HG03521 (cell line): ENCODE data around the gene ZNHIT6.
A peak's percentile ranks its signal among the peaks of the same experiment; 100 is the strongest.
"Not testable (repeated sequence)": the region's sequence is repeated elsewhere in the genome, so short reads cannot be mapped to it uniquely, and the experiment has no call there.

ENCODE experiments used
- ATAC-seq: cut with Tn5 transposase; IDR thresholded peaks from one replicate; pipeline ENCODE4 v1.9.1; 2021; ENCODE audit warnings: mild to moderate bottlenecking, moderate library complexity; ENCODE audit not compliant: unreplicated experiment

The ZNHIT6 gene, protein sequence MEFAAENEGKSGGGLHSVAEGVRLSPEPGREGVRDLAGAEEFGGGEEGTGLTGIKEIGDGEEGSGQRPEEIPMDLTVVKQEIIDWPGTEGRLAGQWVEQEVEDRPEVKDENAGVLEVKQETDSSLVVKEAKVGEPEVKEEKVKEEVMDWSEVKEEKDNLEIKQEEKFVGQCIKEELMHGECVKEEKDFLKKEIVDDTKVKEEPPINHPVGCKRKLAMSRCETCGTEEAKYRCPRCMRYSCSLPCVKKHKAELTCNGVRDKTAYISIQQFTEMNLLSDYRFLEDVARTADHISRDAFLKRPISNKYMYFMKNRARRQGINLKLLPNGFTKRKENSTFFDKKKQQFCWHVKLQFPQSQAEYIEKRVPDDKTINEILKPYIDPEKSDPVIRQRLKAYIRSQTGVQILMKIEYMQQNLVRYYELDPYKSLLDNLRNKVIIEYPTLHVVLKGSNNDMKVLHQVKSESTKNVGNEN

DNA sequence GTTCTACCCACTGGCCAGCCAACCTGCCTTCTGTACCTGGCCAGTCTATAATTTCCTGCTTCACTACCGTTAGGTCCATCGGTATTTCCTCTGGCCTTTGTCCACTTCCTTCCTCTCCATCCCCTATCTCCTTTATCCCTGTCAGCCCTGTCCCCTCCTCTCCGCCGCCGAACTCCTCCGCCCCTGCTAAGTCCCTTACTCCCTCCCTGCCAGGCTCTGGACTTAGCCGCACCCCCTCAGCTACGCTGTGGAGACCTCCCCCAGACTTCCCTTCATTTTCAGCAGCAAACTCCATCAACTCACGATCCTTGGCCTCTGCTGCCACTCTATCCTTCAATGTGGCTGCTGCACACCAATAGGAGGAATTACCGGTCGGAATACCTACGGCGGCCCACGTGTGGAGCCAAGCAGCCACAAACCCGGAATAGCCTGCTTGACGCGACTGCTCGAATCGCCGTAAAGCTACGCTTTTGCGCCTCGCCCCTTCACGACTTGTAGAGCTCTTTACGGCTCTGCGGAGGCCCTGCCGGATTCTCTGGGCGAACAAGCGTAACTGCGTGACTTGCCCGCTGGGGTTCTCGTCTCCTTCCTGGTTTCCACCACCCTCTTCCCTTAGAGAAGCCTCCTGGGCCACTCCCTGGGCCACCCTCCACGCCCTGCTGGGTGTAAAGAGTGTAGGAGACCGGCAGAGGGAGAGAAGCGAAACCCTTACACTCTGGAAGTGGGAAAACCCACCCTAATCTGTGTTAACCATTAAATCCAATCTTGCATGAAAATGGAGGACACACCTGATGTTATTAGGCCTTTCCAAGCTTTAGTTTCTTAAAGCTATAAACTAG lies at the start of gene ZNHIT6:
ZNHIT6 (minus strand) TSS at position 444 of the 839 bp plus-strand sequence; CDS start at position 295, 149 bp downstream.
- ATAC-seq, result peak; percentile 79

DNA sequence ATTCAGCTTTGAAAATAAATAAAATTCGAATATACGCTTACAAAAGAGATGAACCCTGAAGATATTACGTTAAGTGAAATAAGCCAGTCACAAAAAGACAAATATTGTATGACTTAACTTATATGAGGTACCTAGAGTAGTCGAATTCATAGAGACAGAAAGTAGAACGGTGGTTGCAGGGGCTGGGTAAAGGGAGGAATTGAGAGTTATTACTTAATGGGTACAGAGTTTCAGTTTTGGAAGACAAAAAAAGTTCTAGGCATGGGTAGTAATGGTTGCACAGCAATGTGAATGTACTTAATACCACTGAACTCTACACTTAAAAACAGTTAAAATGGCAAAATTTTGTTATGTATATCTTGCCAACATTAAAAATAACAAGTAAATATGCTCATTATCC lies 48.6 kb upstream of the ZNHIT6 start:
- no peak for ATAC-seq

DNA sequence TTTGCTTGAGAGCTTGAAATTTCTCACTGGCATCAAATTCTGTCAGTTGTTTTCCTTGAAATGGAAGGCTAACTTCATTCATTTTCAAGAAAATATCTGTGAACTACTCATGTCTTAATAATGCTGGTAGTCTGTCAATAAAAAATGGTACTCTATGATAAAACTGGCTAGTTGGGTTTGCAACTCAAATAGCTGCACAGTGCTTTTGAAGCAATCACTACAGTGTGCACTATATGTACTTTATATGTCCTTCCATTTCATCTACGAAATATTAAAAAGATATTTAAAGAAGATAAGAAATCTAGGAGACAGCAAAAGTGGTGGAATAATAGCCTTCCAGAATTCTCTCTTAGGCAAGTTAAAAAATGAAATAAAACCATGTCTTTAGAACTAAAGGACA lies 39.9 kb upstream of the ZNHIT6 start:
- no peak for ATAC-seq

DNA sequence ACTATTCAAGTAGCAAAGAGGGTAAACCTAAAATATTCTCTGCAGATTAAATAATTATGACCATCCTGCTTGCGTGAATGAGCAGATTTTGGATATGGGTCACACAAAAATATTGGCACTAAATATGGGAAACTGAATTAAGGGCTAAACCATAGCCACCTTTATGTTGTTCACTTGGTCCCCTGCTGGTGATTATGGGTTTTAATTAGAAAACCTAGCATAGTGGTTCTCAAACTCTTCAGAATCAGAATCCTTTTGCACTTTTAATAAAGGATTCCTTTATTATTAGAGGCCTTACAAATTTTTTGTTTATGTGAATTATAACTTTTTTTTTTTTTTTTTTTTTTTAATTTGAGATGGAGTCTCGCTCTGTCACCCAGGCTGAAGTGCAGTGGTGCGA lies 38.5 kb upstream of the ZNHIT6 start:
- no peak for ATAC-seq

DNA sequence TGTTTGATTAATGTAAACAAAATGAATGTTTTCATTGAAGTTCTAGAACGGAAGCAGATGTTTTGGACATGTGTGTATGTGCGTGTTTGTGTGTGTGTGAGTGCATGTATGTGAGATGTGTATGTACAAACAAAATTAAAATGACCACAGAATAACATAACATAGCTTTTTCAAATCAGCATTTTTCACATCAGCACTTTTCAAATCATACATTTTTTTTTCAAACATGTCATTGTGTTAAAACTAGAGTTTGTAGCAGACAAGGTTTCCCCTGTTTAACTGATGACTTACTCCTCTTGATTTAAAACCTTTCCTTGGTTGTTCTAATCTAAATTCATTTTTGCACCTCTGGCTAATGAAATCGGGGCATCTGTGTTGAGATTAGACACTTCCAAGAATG lies 35.6 kb upstream of the ZNHIT6 start:
- ATAC-seq, result no peak

DNA sequence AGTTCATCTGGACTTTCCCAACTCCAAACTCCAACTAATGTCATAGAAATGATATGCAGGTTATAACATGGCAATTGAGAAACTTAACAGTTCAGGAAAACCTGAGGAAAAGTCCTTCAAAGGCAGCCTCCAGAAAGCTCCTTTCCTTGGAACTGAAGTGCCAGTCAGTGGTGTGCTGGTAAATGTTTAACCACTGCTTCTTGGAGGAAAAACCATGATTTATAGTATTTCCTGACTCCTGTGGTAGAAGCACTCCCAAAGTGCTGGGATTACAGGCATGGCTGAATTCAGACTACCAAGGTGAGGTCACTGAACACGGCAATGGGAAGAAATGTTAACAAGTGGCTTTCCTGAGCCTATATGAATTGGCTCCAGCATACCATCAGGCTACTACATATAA lies 26.7 kb upstream of the ZNHIT6 start:
- ATAC-seq, result no peak

DNA sequence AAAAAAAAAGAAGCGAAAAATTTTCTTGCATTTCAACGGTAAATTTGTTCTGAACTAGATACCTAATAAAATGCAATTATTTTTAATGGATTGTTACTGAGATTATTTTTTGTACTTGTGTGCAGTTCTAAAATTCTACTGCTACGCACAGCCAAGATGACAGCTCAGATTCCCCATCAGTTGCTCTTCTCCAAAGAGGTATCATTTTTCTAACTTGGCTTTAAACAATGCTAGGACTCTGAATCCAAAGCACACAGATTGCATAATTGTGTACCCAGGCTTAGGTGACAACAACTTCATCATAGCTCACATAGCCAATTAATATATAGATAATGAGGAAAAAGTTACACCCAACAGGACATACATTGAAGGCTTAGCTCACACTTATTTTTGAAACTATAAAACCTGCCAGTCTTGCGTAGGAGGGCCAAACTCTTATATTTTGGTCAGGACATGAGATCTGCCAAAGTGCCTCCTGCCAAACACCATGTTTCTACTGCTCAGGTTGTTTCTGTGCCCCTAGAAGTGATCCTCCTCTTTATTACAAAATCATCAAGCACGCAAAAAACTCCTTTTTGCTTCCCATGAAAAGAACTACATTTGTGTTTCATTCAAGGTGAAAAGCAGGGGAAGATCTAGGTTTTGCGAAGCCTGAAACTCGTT lies 10.6 kb upstream of the ZNHIT6 start:
- ATAC-seq, result no peak

DNA sequence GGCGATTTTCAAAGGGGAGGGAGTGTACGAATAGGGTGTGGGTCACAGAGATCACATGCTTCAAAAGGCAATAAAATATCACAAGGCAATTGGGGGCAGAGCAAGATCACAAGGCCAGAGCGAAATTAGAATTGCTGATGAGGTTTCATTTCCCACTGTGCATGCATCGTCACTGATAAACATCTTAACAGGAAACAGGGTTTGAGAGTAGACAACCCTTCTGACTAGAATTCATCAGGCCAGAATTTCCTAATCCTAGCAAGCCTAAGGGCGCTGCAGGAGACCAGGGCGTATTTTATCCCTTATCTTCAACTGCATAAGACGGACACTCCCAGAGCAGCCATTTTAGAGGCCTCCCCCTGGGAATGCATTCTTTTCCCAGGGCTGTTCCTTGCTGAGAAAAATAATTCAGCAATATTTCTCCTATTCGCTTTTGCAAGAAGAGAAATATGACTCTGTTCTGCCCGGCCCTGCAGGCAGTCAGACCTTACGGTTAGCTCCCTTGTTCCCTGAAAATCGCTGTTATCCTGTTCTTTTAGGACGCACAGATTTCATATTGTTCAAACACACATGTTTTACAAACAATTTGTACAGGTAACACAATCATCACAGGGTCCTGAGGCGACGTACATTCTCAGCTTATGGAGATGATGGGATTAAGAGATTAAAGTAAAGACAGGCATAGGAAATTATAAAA lies 6.3 kb upstream of the ZNHIT6 start:
- not testable (repeated sequence) for ATAC-seq

DNA sequence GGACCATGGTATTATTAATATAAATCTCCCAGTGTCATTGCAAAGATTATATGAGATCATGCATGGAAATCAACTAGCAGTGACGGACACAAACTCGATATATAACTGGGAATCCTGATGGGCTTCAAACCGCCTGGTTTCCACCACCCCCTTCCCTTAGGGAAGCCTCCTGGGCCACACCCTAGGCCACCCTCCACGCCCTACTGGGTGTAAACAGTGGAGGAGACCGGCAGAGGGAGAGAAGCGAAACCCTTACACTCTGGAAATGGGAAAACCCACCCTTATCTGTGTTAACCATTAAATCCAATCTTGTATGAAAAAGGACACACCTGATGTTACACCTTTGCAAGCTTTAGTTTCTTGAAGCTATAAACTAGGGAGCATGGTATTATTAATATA lies 595 bp upstream of the ZNHIT6 start:
- no peak for ATAC-seq

DNA sequence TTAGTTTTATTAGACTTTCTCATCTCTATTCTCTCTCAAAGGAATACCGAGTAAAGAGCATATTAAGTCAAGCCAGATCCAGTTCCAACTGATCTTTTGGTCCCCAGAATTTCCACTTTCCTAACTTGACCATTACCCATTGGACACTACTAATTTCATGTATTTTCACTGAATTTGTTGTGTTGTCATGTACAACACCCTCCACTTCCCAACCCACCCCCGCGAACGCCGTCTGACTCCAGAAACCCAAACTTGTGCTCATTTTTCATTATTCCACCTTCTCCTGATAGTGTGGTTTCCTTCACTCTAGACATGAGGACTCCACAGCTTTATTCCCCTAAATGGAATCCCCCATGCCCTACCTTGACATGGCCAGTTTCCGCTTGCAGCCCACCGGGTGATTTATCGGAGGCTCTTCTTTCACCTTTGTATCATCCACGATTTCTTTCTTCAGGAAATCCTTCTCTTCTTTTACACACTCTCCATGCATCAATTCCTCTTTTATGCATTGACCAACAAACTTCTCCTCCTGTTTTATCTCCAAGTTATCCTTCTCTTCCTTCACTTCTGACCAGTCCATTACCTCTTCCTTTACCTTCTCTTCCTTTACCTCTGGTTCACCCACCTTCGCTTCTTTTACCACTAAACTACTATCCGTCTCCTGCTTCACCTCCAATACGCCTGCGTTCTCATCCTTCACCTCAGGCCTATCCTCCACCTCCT lies 805 bp downstream of the ZNHIT6 start:
- peak; percentile 24 for ATAC-seq

DNA sequence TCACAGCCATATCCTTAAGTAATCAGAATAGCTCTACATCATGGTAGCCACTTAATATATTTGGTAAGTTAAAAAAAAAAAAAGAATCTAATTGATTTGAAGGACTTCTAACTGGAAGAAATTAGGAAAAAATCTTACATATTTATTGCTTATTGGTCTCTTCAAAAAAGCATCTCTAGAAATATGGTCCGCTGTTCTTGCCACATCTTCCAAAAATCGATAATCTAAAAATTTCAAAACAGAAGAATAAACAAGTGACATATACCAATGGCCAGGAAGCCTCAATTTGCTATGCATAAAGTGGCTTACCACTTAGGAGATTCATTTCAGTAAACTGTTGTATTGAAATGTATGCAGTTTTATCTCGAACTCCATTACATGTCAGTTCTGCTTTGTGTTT lies 2.3 kb downstream of the ZNHIT6 start:
- no peak for ATAC-seq

DNA sequence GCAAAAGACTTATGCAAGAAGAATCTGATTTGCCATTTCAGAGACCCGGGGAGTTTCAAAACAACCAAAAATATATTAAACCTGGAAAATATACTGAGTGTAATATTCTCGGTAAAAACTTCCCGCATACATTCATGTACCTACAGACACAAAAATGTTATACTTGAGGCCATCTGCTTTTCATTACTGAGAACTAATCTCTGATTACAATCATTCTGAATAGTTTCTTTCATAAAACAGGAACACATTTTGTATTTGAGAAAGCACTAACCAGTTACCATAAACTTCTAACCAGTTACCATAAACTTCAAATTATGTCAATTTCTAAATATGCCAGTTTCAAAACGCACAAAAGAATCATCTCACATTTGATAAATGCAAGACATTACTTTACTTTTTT lies 7.8 kb downstream of the ZNHIT6 start:
- no peak for ATAC-seq

DNA sequence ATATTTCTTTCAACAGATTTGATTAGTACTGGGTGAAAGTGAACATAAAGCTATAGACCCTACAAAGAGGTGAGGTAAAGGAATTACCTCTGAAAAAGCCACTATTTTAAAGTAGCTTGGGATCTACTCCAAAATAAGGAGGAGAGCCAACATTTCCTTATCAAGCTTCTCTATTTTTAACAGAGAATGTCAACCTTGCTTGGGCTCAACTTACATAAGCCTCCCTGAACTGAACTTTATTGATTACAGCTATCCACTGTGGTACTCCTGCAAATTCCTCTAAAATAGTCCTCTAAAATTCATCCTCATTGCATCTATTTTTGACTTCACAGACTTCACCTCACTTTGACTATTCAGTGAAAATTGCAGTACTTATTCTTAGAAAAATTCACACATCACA lies 10.3 kb downstream of the ZNHIT6 start:
- no peak for ATAC-seq

DNA sequence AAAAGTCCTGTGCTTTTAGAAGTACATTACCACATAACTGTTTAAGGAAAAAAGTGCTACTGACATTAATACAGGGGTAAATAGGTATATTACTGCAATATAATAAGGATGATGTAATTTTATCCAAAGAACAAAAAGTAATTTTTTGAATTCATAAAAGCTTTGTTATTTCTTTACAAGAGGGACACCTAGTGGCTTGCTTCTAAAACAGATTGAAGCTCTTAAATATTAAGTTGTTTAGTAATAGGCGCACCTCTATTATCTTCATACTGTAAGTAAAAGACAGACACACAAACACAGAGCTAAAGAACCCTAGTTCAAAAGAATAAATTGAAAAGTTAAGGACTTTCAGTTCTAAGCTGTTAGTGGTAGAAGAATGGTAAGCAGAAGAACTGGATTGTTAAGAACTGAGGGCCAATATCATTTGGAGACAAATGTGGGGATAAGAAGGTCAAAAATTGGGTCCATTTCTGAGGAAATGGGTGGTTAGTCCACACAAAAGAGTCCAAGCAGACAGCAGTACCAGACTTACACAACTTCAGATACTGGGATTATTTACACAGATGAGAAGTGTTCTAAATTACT lies 15.4 kb downstream of the ZNHIT6 start:
- no peak for ATAC-seq

DNA sequence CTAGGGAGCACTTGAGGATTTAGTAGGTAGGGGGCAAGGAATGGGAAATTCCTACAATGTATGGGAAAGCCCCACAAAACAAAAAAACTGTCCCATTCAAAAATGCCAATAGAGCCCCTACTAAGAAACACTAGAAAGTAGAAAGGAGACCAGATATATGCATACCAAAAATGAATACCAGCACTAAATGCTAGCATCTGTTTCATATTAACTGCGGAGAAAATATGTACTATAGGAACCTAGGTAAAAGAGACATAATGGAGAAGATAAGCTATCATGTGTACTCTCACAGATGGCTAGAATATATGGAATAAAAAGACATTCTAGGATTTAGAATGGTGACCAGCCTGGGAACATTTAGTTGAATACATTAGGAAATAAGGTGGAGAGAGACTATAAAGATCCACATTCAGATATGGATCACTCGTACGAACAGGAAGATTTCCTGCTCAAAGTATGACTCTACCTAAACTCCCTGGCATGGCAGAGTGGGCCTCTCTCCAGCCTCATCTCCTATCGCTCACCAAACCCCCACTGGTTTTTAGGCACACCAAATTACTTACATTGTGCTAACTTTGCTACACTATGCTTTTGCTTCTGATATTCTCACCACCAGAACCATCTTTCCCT lies 18.3 kb downstream of the ZNHIT6 start:
- ATAC-seq, result no peak

DNA sequence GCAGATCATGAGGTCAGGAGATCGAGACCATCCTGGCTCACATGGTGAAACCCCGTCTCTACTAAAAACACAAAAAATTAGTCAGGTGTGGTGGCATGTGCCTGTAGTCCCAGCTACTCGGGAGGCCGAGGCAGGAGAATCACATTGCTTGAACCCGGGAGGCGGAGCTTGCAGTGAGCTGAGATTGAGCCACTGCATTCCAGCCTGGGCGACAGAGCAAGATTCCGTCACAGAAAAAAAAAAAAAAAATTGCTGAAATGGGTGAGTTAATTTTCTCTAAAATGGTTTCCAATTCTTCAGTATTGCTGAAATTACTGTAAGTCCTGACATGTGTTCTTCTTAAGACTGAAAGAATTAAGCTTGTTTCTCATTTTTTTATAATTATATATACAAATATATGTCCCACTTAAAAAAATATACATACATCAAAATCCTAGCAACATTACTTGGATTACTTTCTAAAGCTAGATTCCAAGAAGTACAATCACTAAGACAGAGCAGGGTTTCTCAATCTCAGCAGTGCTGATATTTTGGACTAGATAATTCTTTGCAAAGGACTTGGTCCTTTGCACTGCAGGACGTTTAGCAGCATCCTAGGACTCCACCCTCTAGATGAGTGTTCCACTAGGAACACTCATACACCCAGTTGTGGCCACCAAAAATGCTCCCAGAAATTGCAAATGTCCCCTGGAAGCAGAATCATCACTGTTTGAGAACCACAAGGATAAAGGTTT lies 24.8 kb downstream of the ZNHIT6 start:
- ATAC-seq, result no peak

DNA sequence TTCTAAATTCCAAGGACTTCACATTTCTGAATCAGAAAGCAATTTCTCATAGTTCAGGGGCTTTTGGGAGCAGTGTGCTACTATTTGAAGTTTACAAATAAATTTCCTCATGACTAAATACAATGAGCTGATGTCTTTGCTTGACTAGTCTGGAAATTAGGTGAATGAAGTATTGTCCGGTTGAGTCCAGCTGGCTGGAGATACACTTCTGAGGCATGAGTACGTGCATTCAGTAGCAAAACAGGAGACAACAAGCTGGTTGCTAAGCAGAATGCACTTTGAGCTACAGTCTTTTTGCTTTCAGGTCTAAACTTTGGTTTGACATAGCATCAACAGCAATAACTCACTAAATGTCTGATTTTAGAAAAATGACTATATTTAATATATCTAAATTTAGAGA lies 27.1 kb downstream of the ZNHIT6 start:
- no peak for ATAC-seq

DNA sequence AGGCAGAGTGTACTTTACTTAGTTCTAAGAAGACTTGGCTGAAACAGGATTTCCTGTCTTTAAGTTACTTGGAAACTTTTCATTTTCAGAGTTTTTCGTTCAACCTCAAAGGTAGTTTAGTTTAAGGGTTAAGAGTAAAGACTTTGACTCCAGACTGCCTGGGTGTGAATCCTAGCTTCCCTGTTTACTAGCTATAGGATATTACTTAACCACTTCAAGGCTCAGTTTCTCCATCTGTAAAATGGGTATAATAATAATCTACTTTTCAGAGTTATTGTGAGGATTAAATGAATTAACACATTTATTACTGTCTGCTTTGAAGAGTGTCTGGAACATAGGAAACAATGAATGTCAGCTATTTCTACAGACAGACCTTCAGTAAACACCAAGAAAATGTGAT lies 30.0 kb downstream of the ZNHIT6 start:
- ATAC-seq, result no peak

DNA sequence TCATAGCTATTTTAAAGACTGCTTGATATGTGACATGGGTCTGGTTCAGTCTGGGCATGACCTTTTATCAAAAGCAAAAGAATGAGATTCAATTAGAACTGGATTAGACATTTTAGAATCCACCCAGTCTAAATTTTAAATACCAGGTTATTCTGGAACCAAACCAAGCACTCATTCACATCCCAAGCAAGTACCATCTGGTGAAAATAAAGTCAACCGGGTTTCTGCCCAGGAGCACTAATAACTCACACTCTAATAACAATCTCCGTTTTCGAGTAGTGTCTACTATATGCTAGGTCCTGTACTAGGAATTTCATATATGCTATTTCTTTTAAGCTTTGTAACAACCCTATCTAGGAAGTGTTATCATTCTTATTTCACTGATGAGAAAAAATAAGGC lies 30.6 kb downstream of the ZNHIT6 start:
- no peak for ATAC-seq
